GM21723 (cell line): Measurements from ENCODE around the gene TENM4.

ENCODE experiments used
- ATAC-seq: cut with Tn5 transposase; IDR thresholded peaks from one replicate; pipeline ENCODE4 v1.9.1; 2021; ENCODE audit warnings: mild to moderate bottlenecking, moderate library complexity; ENCODE audit not compliant: unreplicated experiment

The TENM4 gene

DNA sequence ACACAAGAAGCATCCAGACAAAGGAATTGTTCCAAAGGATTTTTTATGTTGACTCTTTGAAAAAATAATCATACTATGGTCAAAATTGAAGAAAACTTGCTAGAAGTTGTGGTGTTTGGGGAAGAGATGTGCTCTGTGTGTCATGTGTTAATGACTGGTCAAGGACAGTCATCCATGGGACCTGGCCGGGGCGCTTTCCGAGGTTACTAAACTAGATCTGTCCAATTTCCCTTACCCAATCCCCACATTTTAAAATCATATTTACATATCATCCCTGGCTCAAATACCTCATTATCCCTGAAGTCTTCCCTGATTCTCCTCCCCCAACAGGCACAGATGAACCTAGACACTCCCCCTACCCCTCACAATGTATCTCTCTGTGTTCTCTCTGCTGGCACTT, 289.4 kb downstream of the TENM4 start:
- ATAC-seq = no peak

DNA sequence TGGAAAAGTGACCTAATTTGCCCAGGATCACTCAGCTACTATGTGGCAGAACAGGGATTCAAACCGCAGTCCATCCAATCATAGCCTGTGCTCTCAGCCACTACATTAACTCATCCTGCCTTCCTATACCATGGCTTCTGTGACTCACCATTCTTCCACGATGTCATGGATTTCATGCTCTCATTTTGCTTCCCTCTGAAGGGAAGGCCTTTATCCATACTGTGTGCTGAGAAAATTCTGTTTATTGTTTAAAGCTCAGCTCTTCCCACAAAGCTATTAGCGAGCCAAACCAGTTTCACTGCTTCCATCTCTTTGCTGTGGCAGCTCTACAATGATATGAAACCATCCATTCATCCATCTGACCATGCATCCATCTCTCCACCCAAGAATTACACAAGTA, 289.9 kb downstream of the TENM4 start:
- no peak for ATAC-seq

DNA sequence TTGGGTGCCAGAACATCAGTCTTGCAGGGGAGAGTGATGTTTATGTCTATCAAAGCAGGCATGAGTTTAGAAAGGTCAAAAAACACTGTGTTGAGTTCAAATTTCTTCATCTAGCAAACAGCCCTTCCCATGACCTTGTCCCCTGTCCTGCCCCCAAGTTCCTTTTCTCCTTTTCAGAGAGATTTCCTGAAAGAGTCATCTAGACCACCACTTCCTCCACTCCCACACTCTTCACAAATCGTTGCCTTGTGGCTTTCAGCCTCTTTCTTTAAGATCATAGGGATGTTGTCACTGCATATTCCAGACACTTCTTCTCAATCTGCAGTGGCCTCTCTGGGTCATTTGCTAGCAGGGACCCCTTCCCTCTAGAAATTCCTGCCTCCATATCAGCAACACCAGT, 290.5 kb downstream of the TENM4 start:
- ATAC-seq = no peak

GRCh38 chr11:79147731-79148130, 293.1 kb downstream of the TENM4 start:
- ATAC-seq = no peak

GRCh38 chr11:79147011-79147410, 293.8 kb downstream of the TENM4 start:
- no peak for ATAC-seq

DNA sequence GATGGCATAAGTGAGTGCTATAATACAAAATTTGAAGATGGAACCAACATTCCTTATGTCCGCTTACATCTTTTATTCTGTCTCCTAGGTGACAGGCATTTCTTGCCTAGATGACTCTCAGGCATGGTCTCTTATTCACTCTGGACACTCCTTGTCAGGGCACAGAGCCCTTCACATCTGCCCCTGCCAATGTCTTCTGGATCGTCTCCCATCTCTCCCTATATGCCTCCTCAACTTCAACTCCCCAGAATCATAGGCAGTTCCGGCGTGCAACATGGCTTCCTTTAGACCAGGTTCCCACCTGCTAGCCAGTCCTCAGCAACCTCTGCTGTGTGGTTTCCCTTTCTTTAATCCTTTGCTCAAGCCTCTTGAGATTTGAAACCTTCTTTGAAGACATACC, 300.9 kb downstream of the TENM4 start:
- no peak for ATAC-seq

DNA sequence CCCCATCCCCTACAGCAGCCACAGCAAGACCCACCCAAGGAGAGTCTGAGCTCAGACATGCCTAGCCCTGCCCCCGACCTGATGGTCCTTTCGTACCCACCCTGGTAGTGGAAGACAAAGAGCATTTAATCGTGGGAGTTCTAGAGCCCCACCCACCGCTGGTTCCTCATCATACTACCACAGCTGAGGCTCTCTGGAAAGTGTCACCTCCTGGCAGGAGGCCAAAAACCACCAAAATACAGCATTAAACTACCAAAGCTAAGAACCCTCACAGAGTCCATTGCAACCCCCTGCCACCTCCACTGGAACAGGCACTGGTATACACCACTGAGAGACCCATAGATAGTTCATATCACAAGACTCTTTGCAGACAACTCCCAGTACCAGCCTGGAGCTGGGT, 311.1 kb downstream of the TENM4 start:
- ATAC-seq = no peak

DNA sequence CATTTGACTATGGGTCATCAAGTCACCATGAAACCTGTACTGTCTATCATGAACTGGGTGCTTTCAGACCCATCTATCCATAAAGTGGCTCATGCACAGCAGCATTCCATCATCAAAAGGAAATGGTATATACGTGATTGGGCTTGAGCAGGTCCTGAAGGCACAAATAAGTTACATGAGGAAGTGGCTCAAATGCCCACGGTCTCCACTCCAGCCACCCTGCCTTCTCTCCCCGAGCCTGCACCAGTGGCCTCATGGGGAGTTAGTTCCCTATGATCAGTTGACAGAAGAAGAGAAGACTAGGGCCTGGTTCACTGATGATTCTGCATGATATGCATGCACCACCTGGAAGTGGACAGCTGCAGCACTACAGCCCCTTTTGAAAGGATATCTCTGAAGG, 312.5 kb downstream of the TENM4 start:
- ATAC-seq = no peak

DNA sequence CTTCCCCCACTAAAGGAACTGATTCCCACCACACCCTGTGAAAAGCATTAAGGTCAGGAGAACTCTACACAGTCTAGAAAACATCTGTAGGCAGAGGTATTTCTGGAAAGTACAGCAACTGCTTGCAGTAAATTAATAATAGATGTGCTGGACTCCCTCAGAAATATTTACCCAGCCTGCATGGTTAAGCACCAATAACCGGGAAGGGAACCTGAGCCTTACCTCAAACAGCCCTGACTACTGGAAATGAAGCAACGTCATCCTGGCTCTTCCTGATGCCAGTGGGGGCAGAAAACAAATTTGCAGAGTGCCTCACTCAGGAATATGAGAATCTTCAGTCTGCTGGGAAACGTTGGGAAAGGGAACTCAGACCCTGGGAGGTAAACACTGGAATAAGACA, 318.1 kb downstream of the TENM4 start:
- no peak for ATAC-seq

GRCh38 chr11:79121351-79121750, 319.5 kb downstream of the TENM4 start:
- ATAC-seq = no peak

DNA sequence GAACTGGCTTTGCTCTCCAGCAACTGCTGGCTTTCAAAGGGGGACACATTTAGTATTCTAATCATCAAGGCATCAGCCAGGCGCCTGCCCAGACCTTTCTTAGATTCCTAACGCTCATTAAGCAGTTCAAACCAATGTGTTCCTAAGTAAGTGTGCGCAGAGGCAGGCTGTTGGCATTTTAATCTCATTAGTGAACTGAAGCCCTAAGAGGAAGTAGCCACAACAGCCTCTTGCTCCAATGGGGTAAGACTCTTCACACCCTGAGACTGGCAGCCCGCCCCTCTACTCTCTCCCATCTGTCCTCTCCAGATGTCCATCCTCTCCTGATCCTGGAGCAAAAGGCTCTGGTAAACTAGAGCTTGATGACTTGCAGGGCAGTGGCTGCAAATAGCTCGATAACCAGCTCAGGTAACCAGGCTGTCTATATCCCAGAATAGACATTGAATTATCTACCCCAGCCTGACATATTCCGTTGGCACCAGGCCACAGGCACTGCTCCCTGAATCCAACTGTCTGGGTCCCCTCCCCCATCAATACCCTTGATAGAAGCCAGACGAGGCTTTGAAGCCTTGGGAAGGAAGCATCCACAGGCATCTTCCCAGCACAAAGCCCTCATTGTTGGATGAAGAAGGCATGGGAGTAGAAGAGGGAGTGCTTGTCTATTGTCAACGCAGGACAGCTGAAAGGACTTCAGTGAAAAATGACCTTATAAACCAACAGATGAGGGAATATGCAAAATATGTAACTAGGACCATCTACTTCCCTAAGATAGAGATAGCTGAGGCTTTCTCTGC, 321.1 kb downstream of the TENM4 start:
- no peak for ATAC-seq

DNA sequence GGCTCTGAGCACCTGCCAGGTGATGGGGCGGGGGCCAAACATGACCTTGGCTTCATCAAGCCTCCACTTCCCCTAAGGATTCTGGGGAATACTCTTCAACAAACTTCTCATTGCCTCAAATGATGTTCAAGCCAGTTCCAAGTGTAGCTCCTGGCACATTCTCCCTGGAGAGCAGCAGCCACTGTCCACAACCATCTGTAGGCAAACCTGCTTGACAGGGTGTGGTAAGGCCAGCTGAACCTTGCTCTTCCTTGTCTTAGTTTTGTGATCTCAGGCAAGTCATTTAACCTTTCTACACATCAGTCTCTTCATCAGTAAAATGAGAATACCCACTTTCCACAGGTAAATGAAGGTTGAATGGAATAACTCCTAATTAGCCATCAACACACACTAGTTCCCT, 323.3 kb downstream of the TENM4 start:
- no peak for ATAC-seq

DNA sequence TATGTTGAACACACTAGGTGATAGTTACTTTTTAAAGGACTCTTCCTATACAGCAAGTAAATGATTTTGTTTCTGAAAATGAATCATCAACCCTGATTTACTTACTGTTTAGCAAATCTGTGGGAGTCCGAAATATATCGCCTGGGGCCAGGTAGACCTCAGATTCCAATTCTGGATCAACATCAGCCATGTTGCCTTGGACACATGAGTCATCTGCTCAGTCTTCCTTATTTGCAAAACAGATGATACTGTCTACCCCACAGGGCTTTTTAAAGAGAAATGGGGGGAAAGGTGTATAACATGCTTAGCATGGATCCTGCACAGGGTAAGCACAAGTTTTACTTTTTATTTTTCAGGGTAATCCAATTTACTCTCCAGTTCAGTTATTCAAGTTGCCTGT, 324.2 kb downstream of the TENM4 start:
- ATAC-seq = no peak

- ATAC-seq = no peak
These were observed 327.7 kb downstream of the TENM4 start for GRCh38 chr11:79113054-79113690.

DNA sequence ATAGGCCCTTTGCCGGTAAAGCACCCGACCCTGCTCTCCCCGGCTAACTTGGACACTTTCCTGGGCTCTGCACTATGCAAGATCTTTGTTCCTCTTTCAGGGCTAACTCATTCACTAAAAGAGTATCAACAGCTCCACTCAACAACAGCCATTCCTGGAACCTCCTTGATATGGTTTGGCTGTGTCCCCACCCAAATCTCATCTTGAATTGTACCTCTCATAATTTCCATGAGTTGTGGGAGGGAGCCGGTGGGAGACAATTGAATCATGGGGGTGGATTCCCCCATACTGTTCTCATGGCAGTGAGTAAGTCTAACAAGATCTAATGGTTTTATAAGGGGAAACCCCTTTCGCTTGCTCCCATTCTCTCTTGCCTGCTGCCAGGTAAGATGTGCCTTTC, 330.0 kb downstream of the TENM4 start:
- no peak for ATAC-seq

DNA sequence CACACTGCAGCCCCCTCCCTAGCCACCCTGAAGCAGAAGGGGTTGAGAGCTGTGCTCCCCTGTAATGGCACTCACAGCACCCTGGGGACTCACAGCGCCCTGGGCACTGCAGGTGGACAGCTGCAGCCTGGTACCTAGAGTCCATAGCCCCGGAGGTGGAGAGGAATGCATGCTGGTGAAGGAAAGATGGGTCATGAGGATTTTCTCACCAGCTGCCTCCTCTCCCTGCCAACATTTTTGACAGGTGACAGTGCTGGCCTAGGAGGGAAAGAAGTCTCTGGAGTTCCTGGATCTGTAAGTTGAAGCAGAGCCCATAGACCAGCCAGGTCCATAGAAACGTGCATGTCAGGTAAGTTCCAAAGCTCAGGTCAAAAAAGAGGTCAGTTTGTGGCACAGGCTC, 330.5 kb downstream of the TENM4 start:
- ATAC-seq = no peak

- ATAC-seq = no peak
These were observed 332.0 kb downstream of the TENM4 start for GRCh38 chr11:79108851-79109250.

DNA sequence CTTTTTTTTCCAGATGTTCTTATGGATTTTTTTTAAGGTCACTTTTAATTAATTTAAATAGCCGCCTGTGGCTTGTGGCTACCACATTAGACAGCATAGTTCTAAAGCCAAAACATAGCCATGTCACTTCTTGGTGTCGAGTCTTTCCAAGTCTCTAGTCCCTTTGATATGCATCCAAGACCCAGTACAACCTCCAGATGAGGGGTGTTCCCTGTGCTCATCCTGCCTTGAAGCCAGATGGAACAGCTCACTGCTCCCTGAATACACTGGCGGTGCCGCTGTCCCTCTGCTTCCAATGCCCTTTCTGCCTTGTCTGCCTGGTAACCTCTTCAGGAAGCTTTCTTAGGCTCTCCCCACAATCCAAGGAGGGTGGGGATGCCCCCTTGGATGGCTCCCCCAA, 338.0 kb downstream of the TENM4 start:
- ATAC-seq = no peak

DNA sequence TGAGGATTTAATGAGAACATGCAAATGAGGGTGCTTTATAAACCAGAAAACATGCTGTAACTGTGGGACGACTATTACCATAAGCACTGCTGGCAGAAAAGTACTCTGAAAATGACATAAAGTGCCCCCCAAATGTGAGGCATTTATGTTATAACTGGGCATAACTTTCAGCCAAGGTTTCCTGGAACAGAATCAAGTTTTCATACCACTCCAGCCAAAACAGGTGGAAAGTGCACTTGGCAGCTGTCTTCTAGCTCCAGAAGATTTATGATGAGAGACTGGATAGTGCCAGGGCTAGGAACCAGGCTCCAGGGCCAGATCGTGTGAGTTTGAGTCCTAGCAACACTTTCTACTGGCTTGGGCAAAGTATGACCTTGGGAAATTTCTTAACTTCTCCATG, 339.2 kb downstream of the TENM4 start:
- ATAC-seq = no peak

- peak; percentile 78 for ATAC-seq
These were observed 340.5 kb downstream of the TENM4 start for GRCh38 chr11:79100093-79100910.

DNA sequence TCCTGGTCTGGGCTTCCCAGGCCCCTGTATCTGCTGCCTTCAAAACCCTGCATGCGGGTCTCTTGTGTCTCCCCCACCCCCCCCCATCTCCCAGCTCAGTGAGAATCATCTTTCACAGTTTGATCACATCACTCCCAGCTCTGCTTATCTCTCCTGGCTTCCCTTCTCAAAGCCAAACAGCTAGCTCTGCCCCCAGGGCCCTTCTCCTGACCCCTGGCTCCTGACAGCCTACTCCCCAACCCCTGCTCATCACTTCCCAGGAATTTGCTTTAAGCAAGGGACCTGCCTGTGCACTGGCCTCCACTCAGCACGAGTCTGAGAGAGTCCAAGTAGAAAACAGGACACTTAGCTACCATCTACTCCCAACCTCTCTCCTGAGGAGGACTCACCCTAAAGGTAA, 342.7 kb downstream of the TENM4 start:
- ATAC-seq = no peak
